A549 (cell line): ENCODE data around the gene TRAPPC3. TPM values are rescaled to one million over a fixed set of nuclear protein-coding genes. Genes with fewer than 3 reads are reported as not detected.

Source experiments
- ATAC-seq, 2 experiments: fragments of 200-7000 bp in 1 of 2; fragments of >200 bp in 1 of 2; cut with Nextera tagmentation in 1 of 2; cut with Tn5 transposase in 1 of 2; 3 replicates each; pipeline versions ENCODE4 v1.8.0 to v1.9.1; 2018 to 2020; ENCODE audit warnings: mild to moderate bottlenecking in 1 of 2, moderate library complexity in 1 of 2
- CTCF ChIA-PET: fragments of 300-600 bp; sonication (Branson Sonifier 250); formaldehyde crosslinking; extraction: SDS; loops from one replicate; lab custom pipeline; 2021; ENCODE audit warnings: antibody characterized with exemption, inconsistent platforms; lab: Yijun Ruan, JAX
- POLR2A ChIA-PET: fragments of 350-600 bp; formaldehyde crosslinking; extraction: SDS; loops from one replicate; lab custom pipeline; 2021; ENCODE audit warnings: antibody characterized with exemption, inconsistent platforms; lab: Yijun Ruan, JAX
- DNase-seq, 2 experiments: peaks; one replicate each; pipeline versions ENCODE4 v3.0.0 to v3.0.0-alpha.2; 2011 to 2016; ENCODE audit warnings: low read depth in 1 of 2, low spot score in 1 of 2
- FAIRE-seq: peaks from 2 replicates; lab custom pipeline; 2011; peaks lifted over from hg19 to GRCh38; lab: Jason Lieb, UNC
- H3K27ac ChIP-seq, 2 experiments: fragments of >200 bp; sonication (Bioruptor Twin); formaldehyde crosslinking; 3 replicates each; pipeline ENCODE4 v1.5.1; 2016 to 2017
- H3K4me1 ChIP-seq: fragments of >200 bp; sonication (Bioruptor Twin); formaldehyde crosslinking; 3 replicates; pipeline ENCODE4 v1.6.1; 2016
- H3K4me2 ChIP-seq: fragments of >200 bp; sonication (Bioruptor Twin); formaldehyde crosslinking; 3 replicates; pipeline ENCODE4 v1.6.1; 2016
- H3K4me3 ChIP-seq: fragments of >200 bp; sonication (Bioruptor Twin); formaldehyde crosslinking; 3 replicates; pipeline ENCODE4 v1.5.1; 2016
- H3K9me3 ChIP-seq: fragments of >200 bp; sonication (Bioruptor Twin); formaldehyde crosslinking; 3 replicates; pipeline ENCODE4 v1.6.1; 2016
- ATOH8 ChIP-seq: fragments of 250-450 bp; sonication (Bioruptor Pico); IDR thresholded peaks from 2 replicates; pipeline ENCODE4 v1.5.0; 2020; ENCODE audit warnings: low read depth, mild to moderate bottlenecking, moderate library complexity
- BCL3 ChIP-seq: fragments of >200 bp; sonication (Bioruptor Twin); formaldehyde crosslinking; IDR thresholded peaks from 3 replicates; pipeline ENCODE4 v1.6.1; 2016
- CBX8 ChIP-seq: fragments of 200-600 bp; sonication (generic); IDR thresholded peaks from 2 replicates; pipeline ENCODE4 v1.6.1; 2016
- CHD2 ChIP-seq: fragments of 150-350 bp; IDR thresholded peaks from 2 replicates; pipeline ENCODE4 v1.6.1; 2014; ENCODE audit warnings: low read length; ENCODE audit not compliant: partially characterized antibody
- EHF ChIP-seq: fragments of 250-450 bp; sonication (Bioruptor Pico); IDR thresholded peaks from 2 replicates; pipeline ENCODE4 v1.5.0; 2020; ENCODE audit warnings: mild to moderate bottlenecking
- ELK1 ChIP-seq: fragments of 150-350 bp; IDR thresholded peaks from 2 replicates; pipeline ENCODE4 v1.6.1; 2014; ENCODE audit warnings: low read depth, mild to moderate bottlenecking, low read length
- FOSL2 ChIP-seq, 2 experiments: fragments of 450-650 bp in 1 of 2; fragments of >200 bp in 1 of 2; sonication (Bioruptor Twin) in 1 of 2; formaldehyde crosslinking; IDR thresholded peaks; 2 replicates each; pipeline versions ENCODE4 v1.5.0 to v1.6.1; 2016 to 2020; ENCODE audit warnings: mild to moderate bottlenecking in 1 of 2, moderate library complexity in 1 of 2
- FOXS1 ChIP-seq: fragments of 250-450 bp; sonication (Bioruptor Pico); IDR thresholded peaks from 2 replicates; pipeline ENCODE4 v1.5.0; 2020; ENCODE audit warnings: mild to moderate bottlenecking, moderate library complexity
- GATA3 ChIP-seq: IDR thresholded peaks from 2 replicates; pipeline ENCODE4 v1.6.1; 2012; ENCODE audit warnings: borderline replicate concordance
- HDAC2 ChIP-seq: fragments of 200-600 bp; sonication (generic); IDR thresholded peaks from 2 replicates; pipeline ENCODE4 v1.6.1; 2016
- HEYL ChIP-seq: fragments of 250-450 bp; sonication (Bioruptor Pico); IDR thresholded peaks from 2 replicates; pipeline ENCODE4 v1.8.0; 2021; ENCODE audit warnings: mild to moderate bottlenecking, moderate library complexity
- HOXB13 ChIP-seq: fragments of 250-450 bp; sonication (Bioruptor Pico); IDR thresholded peaks from 2 replicates; pipeline ENCODE4 v1.5.0; 2020; ENCODE audit warnings: low read depth, mild to moderate bottlenecking, moderate library complexity
- JUN ChIP-seq, 2 experiments: fragments of >200 bp; sonication (Bioruptor Twin); formaldehyde crosslinking; IDR thresholded peaks; 2 replicates in 1 of 2; 3 replicates in 1 of 2; pipeline ENCODE4 v1.6.1; 2016 to 2017
- KDM1A ChIP-seq: fragments of 200-600 bp; sonication (generic); IDR thresholded peaks from 2 replicates; pipeline ENCODE4 v1.6.1; 2016; ENCODE audit warnings: low read depth, mild to moderate bottlenecking
- KDM5A ChIP-seq: fragments of 200-600 bp; sonication (generic); IDR thresholded peaks from 2 replicates; pipeline ENCODE4 v1.6.1; 2016; ENCODE audit warnings: antibody characterized with exemption, mild to moderate bottlenecking
- PBX3 ChIP-seq: IDR thresholded peaks from 2 replicates; pipeline ENCODE4 v1.6.1; 2012
- RARB ChIP-seq: fragments of 250-450 bp; sonication (Bioruptor Pico); IDR thresholded peaks from 2 replicates; pipeline ENCODE4 v1.8.0; 2021; ENCODE audit warnings: mild to moderate bottlenecking, moderate library complexity
- RCOR1 ChIP-seq: fragments of 150-350 bp; IDR thresholded peaks from 2 replicates; pipeline ENCODE4 v1.6.1; 2014; ENCODE audit warnings: antibody characterized with exemption, low read length, low read depth
- RFX5 ChIP-seq: fragments of 450-650 bp; IDR thresholded peaks from 2 replicates; pipeline ENCODE4 v1.7.1; 2014; ENCODE audit warnings: antibody characterized with exemption, mild to moderate bottlenecking, moderate library complexity
- SMC3 ChIP-seq: fragments of >200 bp; sonication (Bioruptor Twin); formaldehyde crosslinking; IDR thresholded peaks from 3 replicates; pipeline ENCODE4 v1.6.1; 2018; ENCODE audit warnings: inconsistent platforms
- TFCP2L1 ChIP-seq: fragments of 250-450 bp; sonication (Bioruptor Pico); IDR thresholded peaks from 2 replicates; pipeline ENCODE4 v1.5.0; 2021; ENCODE audit warnings: mild to moderate bottlenecking
- USF2 ChIP-seq: fragments of 450-650 bp; IDR thresholded peaks from 2 replicates; pipeline ENCODE4 v1.6.1; 2014; ENCODE audit warnings: antibody characterized with exemption
- ZC3H11A ChIP-seq: fragments of 450-650 bp; IDR thresholded peaks from 2 replicates; pipeline ENCODE4 v1.6.1; 2014; ENCODE audit warnings: antibody characterized with exemption, mild to moderate bottlenecking
- WGBS: methylation state at CpG from one replicate; pipeline ENCODE4 v1.1.6; 2017; ENCODE audit errors: missing lambda C conversion rate; 5-methylcytosine and 5-hydroxymethylcytosine counted together
- polyA plus RNA-seq, 4 experiments: library from polyadenylated mRNA; depleted of rRNA in 3 of 4; stranded (reverse); fragments of >200 nt; fragmentation: RNase III in 1 of 4; extraction: RNeasy Plus Mini Kit Qiagen cat#74134 plus additional on column Dnase treatment in 1 of 4; gene quantifications; 2 replicates in 3 of 4; 3 replicates in 1 of 4; pipeline ENCODE4 v1.2.3, GENCODE V29; 2011 to 2017

The TRAPPC3 gene
- polyA plus RNA-seq, 2 of the 4 experiments (the other 2 are of a cell fraction) = 62.2 to 103 TPM

GRCh38 chr1:36177589-36178431, 28.5 kb upstream of the TRAPPC3 start:
- Histone ChIP-seq H3K4me1 (peaks cover 10% of the 10 kb centered on the region), H3K27ac (no peak overlapping the region), H3K4me2 (no peak overlapping the region), H3K9me3 (no peaks in the 10 kb centered on the region), H3K4me3 (no peak overlapping the region)
- FAIRE-seq (no peak), DNase-seq (no peak), ATAC-seq (no peak)
- ChIA-PET POLR2A (no interaction called here), CTCF (interaction anchor here (0.7 to 2.8 kb wide), 6 partner anchors 10 to 107 kb away, joined by 3 to 13 read pairs (median 4); no protein-coding TSS in a partner anchor)
- 90% methylated on average over 25 of the region's 33 CpGs for WGBS
- TF ChIP-seq USF2 (no peak), HDAC2 (no peak), CHD2 (no peak), EHF (CRISPR knock-in tag) (no peak), PBX3 (no peak), GATA3 (no peak), BCL3 (no peak), TFCP2L1 (CRISPR knock-in tag) (no peak), KDM1A (no peak), ELK1 (no peak), HEYL (no peak), FOXS1 (no peak), CBX8 (no peak)

- ATAC-seq (no peak), DNase-seq (no peak), FAIRE-seq (no peak)
- peaks cover 18% of the 10 kb centered on the region for H3K4me1 ChIP-seq
- ChIA-PET POLR2A (no interaction called here), CTCF (interaction anchor here (0.5 to 8.0 kb wide), 6 partner anchors 13 to 232 kb away, joined by 3 to 54 read pairs (median 6); partner anchors contain the start of gene TRAPPC3)
- H3K4me3 ChIP-seq = no peak overlapping the region
- WGBS = 93% methylated on average over 29 of the region's 76 CpGs
- H3K4me2 ChIP-seq = no peak overlapping the region
- no peaks in the 10 kb centered on the region for H3K9me3 ChIP-seq
- no peak for TF ChIP-seq CBX8
- no peak for TF ChIP-seq RFX5
- TF ChIP-seq GATA3 = no peak
- TF ChIP-seq KDM5A = no peak
- TF ChIP-seq RCOR1 = no peak
- TF ChIP-seq EHF (CRISPR knock-in tag) = no peak
- TF ChIP-seq FOSL2 (IDR thresholded peaks at IDR 0.05) = no peak
- TF ChIP-seq FOSL2 (CRISPR knock-in tag; IDR thresholded peaks at IDR 0.05) = no peak
- TF ChIP-seq JUN (IDR thresholded peaks at IDR 0.05) = no peak
- no peak for TF ChIP-seq ZC3H11A
- no peak for TF ChIP-seq ATOH8
- TF ChIP-seq SMC3 = no peak
- no peak for TF ChIP-seq HOXB13 (CRISPR knock-in tag)
- TF ChIP-seq RARB (CRISPR knock-in tag) = no peak
- no peak overlapping the region for H3K27ac ChIP-seq
Observed at GRCh38 chr1:36176106-36176949, 27.0 kb upstream of the TRAPPC3 start.
